Type B pancreatic cell (in vitro differentiated cells): ENCODE measurements around the gene COL13A1. TPM values are rescaled to one million over a fixed set of nuclear protein-coding genes. Genes with fewer than 3 reads are reported as not detected.

ENCODE experiments used
- DNase-seq: peaks from one replicate; pipeline ENCODE4 v3.0.0; 2021; ENCODE audit warnings: mixed read lengths; ENCODE audit not compliant: unreplicated experiment; ENCODE audit errors: extremely low spot score
- H3K27ac Mint-ChIP-seq: 2 replicates; pipeline ENCODE4 v1.8.0; 2021; ENCODE audit warnings: mild to moderate bottlenecking, mixed read lengths
- H3K27me3 Mint-ChIP-seq: 2 replicates; pipeline ENCODE4 v1.8.0; 2021; ENCODE audit warnings: mixed read lengths
- H3K36me3 Mint-ChIP-seq: 2 replicates; pipeline ENCODE4 v1.8.0; 2021; ENCODE audit warnings: mixed read lengths
- H3K4me1 Mint-ChIP-seq: one replicate; pipeline ENCODE4 v1.8.0; 2021; ENCODE audit warnings: mixed read lengths; ENCODE audit not compliant: unreplicated experiment
- H3K4me3 Mint-ChIP-seq: 2 replicates; pipeline ENCODE4 v1.8.0; 2021; ENCODE audit warnings: mild to moderate bottlenecking, mixed read lengths
- H3K9me3 Mint-ChIP-seq: 2 replicates; pipeline ENCODE4 v1.8.0; 2021; ENCODE audit warnings: mixed read lengths
- CTCF ChIP-seq: fragments of 200-600 bp; sonication (generic); conservative IDR thresholded peaks from 2 replicates; pipeline ENCODE4 v1.5.0; 2021; ENCODE audit warnings: antibody characterized with exemption, mild to moderate bottlenecking
- total RNA-seq: library from RNA; stranded (reverse); gene quantifications from 2 replicates; pipeline ENCODE4 v1.2.1, GENCODE V29; 2021; ENCODE audit warnings: low replicate concordance

The COL13A1 gene
- total RNA-seq, 1 donor from 2014 or later, result 18.6 TPM

GRCh38 chr10:69880301-69881081, 78.8 kb downstream of the COL13A1 start:
- TF ChIP-seq CTCF, result no peak
- H3K27me3 Mint-ChIP-seq, result peaks cover 20% of the 10 kb centered on the region
- H3K4me3 Mint-ChIP-seq, result no peak overlapping the region
- no peaks in the 10 kb centered on the region for H3K36me3 Mint-ChIP-seq
- DNase-seq, result no peak
- no peaks in the 10 kb centered on the region for H3K9me3 Mint-ChIP-seq
- H3K27ac Mint-ChIP-seq, result no peak overlapping the region
- peaks cover 36% of the 10 kb centered on the region for H3K4me1 Mint-ChIP-seq

- Mint-ChIP-seq H3K4me1 (peaks cover 36% of the 10 kb centered on the region), H3K4me3 (no peak overlapping the region), H3K9me3 (no peaks in the 10 kb centered on the region), H3K27me3 (peaks cover 20% of the 10 kb centered on the region), H3K36me3 (no peaks in the 10 kb centered on the region), H3K27ac (no peak overlapping the region)
- no peak for DNase-seq
- TF ChIP-seq CTCF, result no peak
Observed at GRCh38 chr10:69881202-69881601, 79.5 kb downstream of the COL13A1 start.

GRCh38 chr10:69883310-69884023, 81.8 kb downstream of the COL13A1 start:
- H3K27ac Mint-ChIP-seq, result peak overlapping the region; percentile 14
- TF ChIP-seq CTCF, result peak; percentile 19
- peaks cover 17% of the 10 kb centered on the region for H3K27me3 Mint-ChIP-seq
- H3K4me3 Mint-ChIP-seq, result no peak overlapping the region
- no peaks in the 10 kb centered on the region for H3K9me3 Mint-ChIP-seq
- no peaks in the 10 kb centered on the region for H3K36me3 Mint-ChIP-seq
- peaks cover 26% of the 10 kb centered on the region for H3K4me1 Mint-ChIP-seq
- DNase-seq, result no peak

- H3K4me3 Mint-ChIP-seq, result no peak overlapping the region
- peaks cover 25% of the 10 kb centered on the region for H3K4me1 Mint-ChIP-seq
- H3K9me3 Mint-ChIP-seq, result no peaks in the 10 kb centered on the region
- no peak for DNase-seq
- H3K27ac Mint-ChIP-seq, result no peak overlapping the region
- TF ChIP-seq CTCF, result no peak
- no peaks in the 10 kb centered on the region for H3K36me3 Mint-ChIP-seq
- H3K27me3 Mint-ChIP-seq, result peaks cover 17% of the 10 kb centered on the region
Observed at GRCh38 chr10:69884024-69884367, 82.3 kb downstream of the COL13A1 start.

GRCh38 chr10:69884686-69885085, 83.0 kb downstream of the COL13A1 start:
- Mint-ChIP-seq H3K4me1 (peaks cover 19% of the 10 kb centered on the region), H3K27me3 (peaks cover 11% of the 10 kb centered on the region), H3K27ac (no peak overlapping the region), H3K36me3 (no peaks in the 10 kb centered on the region), H3K4me3 (no peak overlapping the region), H3K9me3 (no peaks in the 10 kb centered on the region)
- DNase-seq, result no peak
- no peak for TF ChIP-seq CTCF
